CD4-positive, alpha-beta T cell treated with Interleukin-21 for 1 hour (primary cell): Measurements from ENCODE around the gene IDUA.
"Not testable (repeated sequence)": the region's sequence is repeated elsewhere in the genome, so short reads cannot be mapped to it uniquely, and the experiment has no call there.

Experiments used
- DNase-seq: peaks from one replicate; pipeline ENCODE4 v3.0.0-alpha.2; 2020

IDUA gene

GRCh38 chr4:1047976-1048772 is 61.3 kb downstream of the IDUA start:
- no peak for DNase-seq

GRCh38 chr4:1048773-1049590 is 62.1 kb downstream of the IDUA start:
- no peak for DNase-seq

- DNase-seq: no peak
Measured at GRCh38 chr4:1049591-1049905, 62.7 kb downstream of the IDUA start.

GRCh38 chr4:1050486-1051213 is 63.8 kb downstream of the IDUA start:
- DNase-seq: no peak

- no peak for DNase-seq
Measured at GRCh38 chr4:1051472-1051871, 64.6 kb downstream of the IDUA start.

GRCh38 chr4:1052231-1052671 is 65.4 kb downstream of the IDUA start:
- DNase-seq: no peak

- DNase-seq: no peak
Measured at GRCh38 chr4:1053080-1053661, 66.3 kb downstream of the IDUA start.

GRCh38 chr4:1053891-1054290 is 67.0 kb downstream of the IDUA start:
- not testable (repeated sequence) for DNase-seq
